OCI-M2 (cell line): ENCODE data around the gene SLC12A2.

Source experiments
- DNase-seq: peaks from one replicate; lab custom pipeline; 2025; ENCODE audit not compliant: unreplicated experiment; lab: John Stamatoyannopoulos, UW

Gene SLC12A2

DNA sequence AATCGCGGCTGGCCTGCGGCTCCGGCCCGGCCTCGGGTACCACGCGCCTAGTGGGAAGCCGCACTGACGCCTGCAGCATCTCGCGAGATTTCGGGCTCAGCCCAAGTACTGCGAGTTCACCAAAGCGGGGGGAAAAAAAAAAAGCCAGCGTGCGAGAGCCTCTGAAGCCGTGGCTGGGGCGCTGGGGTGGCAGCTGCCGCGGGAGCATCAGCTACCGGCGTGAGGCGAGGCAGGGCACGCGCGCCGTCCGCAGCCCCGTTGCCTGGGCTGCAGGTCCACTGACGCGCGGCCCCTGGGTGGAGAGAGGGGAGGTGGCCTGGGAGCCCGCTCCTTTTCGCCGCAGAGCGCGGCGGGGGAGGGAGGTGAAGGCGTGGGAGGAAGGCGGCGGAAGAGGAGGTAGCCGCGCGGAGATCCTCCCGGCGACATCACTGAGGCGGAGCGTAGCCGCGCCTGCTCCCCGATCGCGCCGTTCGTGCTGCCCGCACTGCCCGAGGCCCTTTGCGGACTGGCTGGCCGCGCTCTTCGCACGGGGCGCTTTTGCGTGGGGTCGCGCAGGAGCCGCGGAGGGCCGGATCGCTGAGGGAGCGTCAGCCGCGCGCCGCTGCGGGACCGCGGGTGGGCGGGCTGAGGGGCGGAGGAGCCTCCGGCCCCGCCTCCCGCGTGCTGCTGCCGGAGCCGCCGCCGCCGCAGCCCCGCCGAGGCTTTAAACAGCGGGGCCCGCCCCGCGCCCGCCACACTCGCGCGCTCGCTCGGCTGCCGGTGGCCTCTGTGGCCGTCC, at the start of gene SLC12A2:
Gene SLC12A2, plus strand, starts transcription at position 734 of the 778 bp plus-strand sequence. CDS start 189 bp downstream, outside the sequence.
- no peak for DNase-seq

DNA sequence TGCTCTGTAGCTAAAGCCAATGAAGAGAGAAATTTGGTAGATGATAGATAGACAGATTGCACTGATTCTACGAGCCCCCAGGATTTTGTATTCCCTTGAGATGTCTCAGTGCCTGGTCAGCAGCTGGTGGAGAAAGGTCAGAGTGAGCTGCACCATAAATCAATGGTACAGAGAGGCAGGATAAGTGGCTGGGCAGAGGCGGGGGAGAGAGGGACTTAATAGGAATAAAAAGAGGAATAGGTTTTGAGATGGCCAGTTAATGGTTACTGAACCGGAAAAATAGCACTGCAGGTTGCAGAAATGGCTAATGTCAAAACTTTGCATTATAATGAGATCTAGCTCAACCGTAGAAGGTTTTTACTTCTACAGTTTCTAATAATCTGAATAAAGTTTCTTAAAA, 47.9 kb upstream of the SLC12A2 start:
- DNase-seq: no peak

DNA sequence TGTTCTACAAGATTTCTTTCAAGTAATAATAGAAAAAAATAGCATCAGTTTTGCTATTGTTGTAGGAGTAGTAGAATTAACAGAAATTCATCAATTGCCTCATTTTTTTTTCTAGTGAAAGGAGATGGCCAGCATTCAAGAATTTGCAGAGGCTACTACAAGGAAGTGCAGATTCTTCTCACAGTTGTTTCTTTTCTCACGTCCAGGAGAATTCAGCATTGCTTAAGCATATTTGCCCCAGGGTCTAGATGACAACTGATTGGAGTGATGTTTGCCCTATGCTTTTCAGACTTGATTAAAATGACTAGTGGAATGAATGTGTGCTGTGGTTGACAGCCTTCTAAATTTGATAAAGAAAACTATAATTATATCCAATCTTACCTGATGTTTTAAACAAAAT, 46.6 kb upstream of the SLC12A2 start:
- DNase-seq: no peak

DNA sequence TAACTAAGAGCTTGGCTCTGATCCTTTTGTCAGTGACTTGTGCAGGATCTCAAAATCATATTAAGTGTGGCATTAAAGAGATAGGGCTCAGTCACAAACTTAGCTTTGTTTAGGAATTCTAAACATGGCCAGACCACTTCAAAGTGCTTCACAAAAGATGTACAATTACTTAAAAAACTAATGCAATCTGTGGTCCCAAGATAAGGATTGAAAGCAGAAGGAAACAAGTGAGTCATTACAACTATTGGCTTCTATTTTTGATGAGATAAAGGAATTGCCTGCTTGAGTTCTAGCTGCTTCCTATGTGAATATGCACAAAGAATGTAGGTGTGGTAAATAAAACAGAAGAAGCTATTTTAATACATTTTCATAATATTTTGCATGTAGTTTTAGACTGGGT, 44.9 kb upstream of the SLC12A2 start:
- no peak for DNase-seq

DNA sequence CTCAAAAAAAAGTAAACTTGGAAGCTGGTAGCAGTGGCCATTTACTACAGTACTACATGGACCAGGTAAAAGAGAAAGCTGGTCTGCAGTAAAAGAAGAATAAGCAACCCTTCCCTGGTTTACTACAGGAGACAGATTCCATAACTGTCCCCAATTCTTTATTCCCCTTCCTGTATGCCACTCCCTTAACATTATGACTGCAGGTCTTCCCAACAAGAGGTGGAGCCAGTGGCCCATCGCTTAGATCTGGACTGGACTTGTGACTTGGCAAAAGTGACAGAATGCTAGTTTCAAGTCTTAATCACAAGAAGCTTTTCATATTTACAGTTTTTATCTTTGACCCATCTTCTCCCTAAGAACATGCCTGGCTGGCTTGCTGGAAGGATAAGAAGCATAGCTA, 42.6 kb upstream of the SLC12A2 start:
- no peak for DNase-seq

DNA sequence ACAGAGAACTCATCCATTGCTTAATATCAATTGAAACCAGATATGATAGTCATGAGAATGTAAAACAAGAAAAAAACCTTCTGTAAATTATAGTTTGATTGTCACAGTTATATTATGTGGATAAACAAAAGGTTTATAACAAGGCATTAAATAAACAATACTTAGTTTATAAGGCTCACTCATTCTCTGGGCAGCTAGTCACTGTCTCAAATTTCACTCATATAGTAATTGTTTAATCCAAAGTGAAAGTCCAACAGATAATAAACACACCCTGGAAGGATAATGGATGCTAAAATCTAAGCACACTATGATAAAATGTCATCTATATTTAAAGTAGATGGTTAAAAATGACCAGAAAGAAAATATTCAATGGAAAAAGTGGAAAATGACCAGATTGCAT, 30.8 kb upstream of the SLC12A2 start:
- DNase-seq: no peak

DNA sequence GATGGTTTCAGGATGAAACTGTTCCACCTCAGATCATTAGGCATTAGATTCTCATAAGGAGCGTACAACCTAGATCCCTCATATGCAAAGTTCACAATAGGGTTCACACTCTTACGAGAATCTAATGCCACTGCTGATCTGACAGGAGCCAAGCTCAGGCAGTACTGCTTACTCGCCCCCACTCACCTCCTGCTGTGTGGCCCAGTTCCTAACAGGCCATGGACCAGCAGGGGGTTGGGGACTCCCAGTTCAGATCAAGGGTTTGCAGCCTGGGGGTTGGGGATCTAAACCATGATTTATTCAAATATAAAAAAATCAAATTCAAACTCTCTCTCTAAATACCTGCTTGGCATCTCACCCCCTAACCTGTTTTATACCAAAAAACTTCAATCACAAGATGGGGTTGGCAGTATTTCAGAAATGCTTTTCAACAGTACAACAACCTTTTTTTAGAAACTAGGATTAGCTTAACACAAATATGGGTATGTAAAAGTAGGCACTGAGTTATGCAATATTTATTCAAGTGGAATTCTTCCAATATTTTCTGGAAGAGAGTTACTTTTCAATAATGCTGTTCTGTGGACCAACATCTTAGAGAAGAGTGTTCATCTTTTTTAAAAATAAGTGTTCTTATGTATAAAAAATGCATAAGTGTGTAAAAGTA, 30.1 kb upstream of the SLC12A2 start:
- no peak for DNase-seq

DNA sequence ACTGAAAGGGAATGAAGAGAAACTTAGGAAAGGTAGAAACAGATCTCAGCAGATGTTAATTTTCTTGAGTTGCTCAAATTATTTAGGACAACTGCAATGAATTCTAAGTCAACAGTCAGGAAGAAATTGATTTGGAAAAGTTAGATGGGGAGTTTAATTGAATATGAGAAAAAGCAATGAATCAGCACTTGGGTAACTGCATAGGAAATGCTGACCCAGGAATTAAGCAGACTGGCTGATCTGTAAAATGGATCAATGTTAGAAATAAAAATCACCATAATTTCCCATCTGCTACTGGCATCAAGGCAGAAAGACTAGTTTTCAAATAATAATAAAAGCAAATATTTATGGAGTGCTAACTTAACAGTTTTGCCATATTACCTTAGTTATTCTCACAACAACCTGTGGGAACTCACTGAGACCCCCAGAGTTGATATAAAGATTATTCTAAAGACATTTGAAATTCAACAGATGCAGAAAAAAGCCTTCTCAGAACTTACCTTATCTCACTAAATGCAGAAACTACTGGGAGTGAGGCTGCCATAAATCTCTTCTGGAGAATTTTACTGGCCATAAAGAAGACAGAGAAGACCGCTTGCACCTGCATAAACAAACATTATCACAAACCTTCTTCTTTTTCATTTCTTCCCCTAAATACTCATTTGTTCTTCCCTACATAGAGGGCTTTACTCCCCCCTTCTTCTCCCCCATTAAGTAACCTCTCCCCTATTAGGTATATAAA, 22.8 kb upstream of the SLC12A2 start:
- no peak for DNase-seq

DNA sequence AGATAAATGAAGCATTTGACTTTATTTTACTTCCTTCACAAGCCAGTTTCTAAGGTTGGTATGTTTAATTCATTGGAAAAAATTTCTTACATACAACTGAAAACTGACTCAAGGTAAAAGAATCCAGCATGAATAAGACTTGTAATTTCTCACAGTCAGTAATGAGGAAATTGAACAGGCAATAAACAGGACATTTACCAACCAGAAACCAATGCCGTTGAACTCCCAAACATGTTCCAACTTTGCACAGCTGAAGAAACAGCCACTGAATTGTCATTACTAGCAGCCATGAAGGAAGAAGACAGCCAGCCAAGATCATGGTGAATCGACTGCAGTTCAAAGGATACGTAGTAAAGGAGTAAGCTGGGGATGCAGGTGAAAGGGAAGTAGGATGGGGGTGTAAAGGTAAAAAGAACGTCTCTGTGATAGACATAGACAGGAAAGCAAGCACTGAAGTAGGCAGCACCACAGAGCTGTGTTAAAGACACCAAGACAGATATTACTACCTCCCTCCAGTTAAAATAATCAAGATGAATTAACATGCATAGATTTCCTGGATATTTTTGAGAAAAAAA, 21.3 kb upstream of the SLC12A2 start:
- no peak for DNase-seq

DNA sequence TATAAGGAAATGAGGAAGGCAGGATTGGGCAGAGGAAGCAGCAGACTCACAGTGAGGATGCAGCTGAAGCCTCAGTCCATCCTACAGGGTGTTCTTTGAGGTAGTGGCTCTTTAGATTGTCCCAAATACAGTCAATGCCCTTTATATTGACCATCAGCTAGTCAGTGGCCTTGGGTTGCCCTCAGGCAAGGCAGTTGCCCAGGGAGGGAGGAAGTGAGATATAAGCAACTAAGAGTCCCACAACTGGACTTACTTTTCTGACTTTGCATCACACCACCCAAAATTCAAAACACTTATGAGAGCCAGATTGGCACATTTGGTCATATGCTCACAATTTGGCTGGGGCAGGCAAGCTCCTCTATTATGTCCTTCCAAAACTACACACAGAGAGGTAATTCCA, 9.4 kb upstream of the SLC12A2 start:
- no peak for DNase-seq

DNA sequence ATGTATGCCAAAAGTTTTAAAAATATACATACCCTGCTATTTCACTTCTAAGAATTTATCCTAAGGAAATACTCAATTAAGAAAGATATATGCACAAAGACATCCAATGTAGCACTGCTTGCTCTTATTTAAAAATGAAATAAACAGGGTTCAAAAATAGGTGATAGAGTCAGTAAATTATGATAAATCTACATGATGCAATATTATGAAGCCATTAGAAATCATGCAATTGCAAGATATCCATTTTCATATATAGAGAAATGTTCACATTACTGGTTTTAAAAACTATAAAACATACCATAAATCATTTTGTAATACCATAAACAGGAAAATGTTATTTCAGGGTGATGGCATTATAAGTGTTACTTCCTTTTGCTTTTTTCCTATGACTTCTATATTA, 8.6 kb upstream of the SLC12A2 start:
- DNase-seq: no peak

DNA sequence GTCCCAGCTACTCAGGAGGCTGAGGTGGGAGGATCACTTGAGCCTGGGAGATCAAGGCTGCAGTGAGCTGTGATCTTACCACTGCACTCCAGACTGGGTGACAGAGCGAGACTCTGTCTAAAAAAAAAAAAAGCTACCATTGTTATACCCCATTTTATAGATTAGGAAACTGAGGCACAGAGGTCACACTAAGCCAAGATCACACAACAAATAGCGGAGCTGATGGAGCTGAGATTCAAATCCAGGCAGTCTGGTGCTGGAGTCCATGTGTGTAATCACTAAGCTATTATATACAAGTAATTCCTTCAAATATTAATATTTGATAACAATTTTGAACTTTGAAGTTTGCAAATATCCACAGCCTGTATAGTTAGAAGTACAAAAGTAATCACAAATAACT, 6.0 kb upstream of the SLC12A2 start:
- no peak for DNase-seq

DNA sequence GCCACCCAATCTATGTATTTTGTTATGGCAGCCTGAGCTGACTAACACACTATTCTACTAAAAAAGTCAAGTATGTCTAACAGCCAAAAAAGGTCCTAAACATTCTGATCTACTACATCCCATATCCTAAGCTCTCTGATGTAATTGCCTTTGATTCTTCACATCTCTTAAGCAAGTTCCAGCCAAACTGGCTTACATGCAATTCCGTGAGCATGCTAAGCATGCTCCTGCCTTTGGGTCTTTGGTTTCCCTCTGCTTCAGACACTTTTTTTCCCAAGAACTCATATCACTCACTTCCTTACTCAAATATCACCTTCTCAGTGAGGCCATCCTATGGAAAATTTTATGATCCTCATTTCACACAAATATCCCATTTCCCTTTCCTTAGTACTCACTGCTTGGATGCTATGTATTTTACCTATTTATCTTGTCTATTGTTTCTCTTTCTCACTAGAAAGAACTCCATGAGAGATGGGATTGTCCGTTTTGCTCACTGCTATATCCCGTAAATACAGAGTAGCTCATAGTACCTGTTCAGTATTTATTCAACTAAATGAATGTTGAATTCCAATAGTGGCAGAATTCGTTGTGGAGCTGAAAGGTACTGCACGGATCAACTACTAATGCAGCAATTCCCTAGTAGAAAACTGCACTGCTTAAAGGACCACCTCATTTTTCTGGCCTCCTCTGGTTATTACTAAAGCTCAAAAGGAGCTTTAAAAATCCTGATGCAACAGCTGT, 2.3 kb upstream of the SLC12A2 start:
- no peak for DNase-seq

DNA sequence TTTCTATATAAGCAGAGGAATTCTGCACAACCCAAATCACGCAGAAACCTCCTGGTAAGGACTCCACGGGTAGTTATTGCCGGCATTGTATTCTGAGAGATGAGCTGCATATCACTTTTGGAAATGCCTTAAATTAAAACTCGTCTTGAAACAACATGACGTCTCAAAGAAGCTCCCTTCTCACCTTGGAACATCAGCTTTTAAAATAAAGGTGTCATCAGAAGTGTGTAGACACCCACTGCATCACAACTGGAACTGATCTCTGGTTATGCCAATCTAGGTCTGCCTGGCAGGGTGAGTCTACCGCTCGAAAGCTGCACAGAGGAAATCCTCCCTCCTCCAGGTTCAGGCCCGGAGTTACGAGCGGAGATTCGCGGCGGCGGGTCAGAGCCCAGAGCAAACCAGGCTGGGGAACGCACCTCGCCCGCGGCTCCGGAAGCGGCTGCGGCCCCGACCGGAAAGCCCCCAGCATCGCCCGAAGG, 974 bp upstream of the SLC12A2 start:
- DNase-seq: no peak

DNA sequence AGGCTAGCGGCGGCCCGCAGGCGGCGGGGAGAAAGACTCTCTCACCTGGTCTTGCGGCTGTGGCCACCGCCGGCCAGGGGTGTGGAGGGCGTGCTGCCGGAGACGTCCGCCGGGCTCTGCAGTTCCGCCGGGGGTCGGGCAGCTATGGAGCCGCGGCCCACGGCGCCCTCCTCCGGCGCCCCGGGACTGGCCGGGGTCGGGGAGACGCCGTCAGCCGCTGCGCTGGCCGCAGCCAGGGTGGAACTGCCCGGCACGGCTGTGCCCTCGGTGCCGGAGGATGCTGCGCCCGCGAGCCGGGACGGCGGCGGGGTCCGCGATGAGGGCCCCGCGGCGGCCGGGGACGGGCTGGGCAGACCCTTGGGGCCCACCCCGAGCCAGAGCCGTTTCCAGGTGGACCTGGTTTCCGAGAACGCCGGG, 253 bp downstream of the SLC12A2 start:
- DNase-seq: no peak

DNA sequence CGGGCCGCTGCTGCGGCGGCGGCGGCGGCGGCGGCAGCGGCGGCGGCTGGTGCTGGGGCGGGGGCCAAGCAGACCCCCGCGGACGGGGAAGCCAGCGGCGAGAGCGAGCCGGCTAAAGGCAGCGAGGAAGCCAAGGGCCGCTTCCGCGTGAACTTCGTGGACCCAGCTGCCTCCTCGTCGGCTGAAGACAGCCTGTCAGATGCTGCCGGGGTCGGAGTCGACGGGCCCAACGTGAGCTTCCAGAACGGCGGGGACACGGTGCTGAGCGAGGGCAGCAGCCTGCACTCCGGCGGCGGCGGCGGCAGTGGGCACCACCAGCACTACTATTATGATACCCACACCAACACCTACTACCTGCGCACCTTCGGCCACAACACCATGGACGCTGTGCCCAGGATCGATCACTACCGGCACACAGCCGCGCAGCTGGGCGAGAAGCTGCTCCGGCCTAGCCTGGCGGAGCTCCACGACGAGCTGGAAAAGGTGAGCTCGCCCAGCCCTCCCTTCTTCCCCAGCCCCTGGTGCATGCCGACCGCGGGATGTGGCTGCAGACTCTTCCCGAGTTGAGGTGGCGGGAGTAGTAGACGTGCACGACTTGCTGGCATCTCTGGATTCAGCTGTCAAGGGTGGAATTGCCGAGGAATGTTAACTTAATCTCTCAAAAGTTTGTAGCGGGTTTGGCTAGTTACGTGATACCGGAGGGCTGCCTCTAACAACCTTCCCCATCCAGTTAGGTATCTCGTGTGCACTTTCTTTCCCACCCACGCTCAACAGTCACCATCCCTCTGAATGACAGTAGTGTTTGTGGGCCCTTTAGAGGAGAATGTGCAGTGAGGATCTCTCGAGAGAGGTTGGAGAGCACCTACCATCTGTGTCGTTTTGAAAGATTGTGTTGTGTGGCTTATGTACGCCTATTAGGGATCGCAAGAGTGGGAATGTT, 932 bp downstream of the SLC12A2 start:
- no peak for DNase-seq

DNA sequence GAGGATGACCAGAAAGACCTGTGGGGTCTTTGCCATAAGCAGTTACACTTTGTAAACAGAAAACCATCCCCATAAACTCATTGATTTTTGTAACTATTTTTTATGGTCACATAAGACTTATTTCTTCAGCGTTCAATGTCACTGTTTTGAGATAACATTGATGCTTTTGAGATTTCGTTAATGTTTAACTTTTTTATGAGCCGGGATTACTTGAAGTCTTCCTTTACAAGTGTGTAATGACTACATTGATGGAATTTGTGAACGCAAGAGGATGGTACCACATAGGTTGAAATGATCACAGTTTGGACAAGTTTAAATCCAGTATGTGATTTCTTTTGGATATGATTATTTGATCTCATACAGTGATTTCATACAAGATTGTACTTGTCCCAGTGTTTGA, 1.8 kb downstream of the SLC12A2 start:
- DNase-seq: no peak

DNA sequence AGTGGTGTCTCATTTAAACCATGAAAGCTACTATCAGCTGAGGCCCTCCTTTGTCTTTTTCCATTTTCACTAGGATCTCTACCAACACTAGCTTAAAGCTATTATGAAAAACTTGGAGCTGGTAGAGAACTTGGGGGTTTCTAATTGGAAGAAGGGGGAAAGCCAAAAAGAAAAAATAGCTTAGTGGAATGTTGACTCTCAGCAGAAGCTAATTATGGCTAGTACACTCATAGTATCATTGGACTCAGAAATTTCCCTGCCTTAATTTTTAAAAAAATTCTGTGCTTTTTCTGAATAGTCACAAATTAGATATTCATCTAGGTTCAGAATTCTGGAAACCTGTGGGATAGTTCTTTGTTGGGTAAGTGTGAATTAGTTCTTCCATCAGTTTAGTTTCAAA, 8.0 kb downstream of the SLC12A2 start:
- DNase-seq: no peak

DNA sequence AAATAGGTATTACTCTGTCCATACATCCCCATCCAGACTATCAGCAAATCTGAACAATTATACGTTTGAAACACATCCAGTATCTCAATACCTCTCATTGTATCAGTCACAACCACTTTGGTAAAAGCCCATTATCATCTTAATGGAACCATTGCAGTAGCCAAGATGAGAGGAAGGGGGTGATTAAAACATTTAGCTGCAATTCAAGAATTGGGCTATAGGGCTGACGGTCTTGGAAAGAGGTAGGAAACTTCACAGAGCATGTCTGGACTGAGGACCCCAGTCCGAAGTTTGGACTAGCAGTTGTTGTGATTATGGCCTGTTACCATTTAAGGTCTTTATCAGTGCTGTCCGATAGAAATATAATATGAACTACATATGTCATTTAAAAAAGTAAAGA, 8.6 kb downstream of the SLC12A2 start:
- no peak for DNase-seq

DNA sequence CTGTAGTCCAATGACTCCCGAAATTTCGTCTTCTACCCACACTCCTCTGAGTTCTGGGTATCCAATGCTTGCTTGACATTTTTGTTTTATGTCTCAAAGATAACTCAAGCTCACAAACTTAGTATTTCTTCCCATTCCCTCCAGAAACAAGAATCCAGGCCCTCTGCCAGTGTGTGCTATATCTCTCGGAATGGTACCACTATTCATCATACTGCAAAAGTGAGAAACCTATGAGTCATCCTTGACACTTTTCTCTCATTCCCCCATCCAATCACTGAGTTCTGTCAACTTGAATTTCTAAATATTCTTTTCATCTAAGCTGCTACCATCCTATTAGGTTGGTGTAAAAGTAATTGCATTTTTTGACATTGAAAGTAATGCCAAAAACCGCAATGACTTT, 9.8 kb downstream of the SLC12A2 start:
- no peak for DNase-seq
